Prostate gland (tissue), 2 donors: ENCODE results near the gene PBX4. TPM values are rescaled to one million over a fixed set of nuclear protein-coding genes. Genes with fewer than 3 reads are reported as not detected.

Experiments used
- DNase-seq: peaks from one replicate; pipeline ENCODE4 v3.0.0-alpha.2; 2019; ENCODE audit warnings: low spot score
- H3K27ac ChIP-seq, 2 donors: fragments of 200-600 bp; sonication (generic); 2 replicates each; pipeline ENCODE4 v1.5.1; 2017 to 2019
- H3K27me3 ChIP-seq: fragments of 200-600 bp; sonication (generic); replicated peaks from 2 replicates; pipeline ENCODE4 v1.5.1; 2019; ENCODE audit not compliant: insufficient read depth
- H3K36me3 ChIP-seq, 2 donors: fragments of 200-600 bp; sonication (generic); 1 replicate in 1 of 2; 2 replicates in 1 of 2; pipeline versions ENCODE4 v1.5.1 to v1.8.1; 2017 to 2019
- H3K4me1 ChIP-seq: fragments of 200-600 bp; sonication (generic); replicated peaks from 2 replicates; pipeline ENCODE4 v1.5.1; 2019
- H3K4me3 ChIP-seq, 2 donors: fragments of 200-600 bp; sonication (generic); 2 replicates each; pipeline ENCODE4 v1.5.1; 2017 to 2019
- H3K9me3 ChIP-seq: fragments of 200-600 bp; sonication (generic); 2 replicates; pipeline ENCODE4 v1.5.1; 2017
- CTCF ChIP-seq, 4 experiments: fragments of 200-600 bp in 2 of 4; fragments of 450-650 bp in 2 of 4; sonication (generic) in 2 of 4; IDR thresholded peaks; 1 replicate in 3 of 4; 2 replicates in 1 of 4; pipeline ENCODE4 v1.5.1; 2016 to 2019; ENCODE audit warnings: antibody characterized with exemption in 4 of 4, mild to moderate bottlenecking in 2 of 4, moderate library complexity in 2 of 4
- POLR2A ChIP-seq: fragments of 450-650 bp; IDR thresholded peaks from one replicate; pipeline ENCODE4 v1.6.1; 2016; ENCODE audit warnings: antibody characterized with exemption, mild to moderate bottlenecking
- POLR2AphosphoS5 ChIP-seq: sonication (generic); formaldehyde crosslinking; IDR thresholded peaks from one replicate; pipeline ENCODE4 v1.6.1; 2017; ENCODE audit warnings: antibody characterized with exemption
- WGBS: methylation state at CpG from one replicate; pipeline ENCODE4 v1.1.5; 2018; 5-methylcytosine and 5-hydroxymethylcytosine counted together
- intact Hi-C: fragments of 100-400 bp; cut with DNase I; formaldehyde crosslinking; loops from one replicate; pipeline ENCODE4 v1.14.2; 2022
- total RNA-seq, 2 donors: library from RNA; depleted of rRNA; stranded (reverse); fragments of >200 nt; gene quantifications; one replicate each; pipeline ENCODE4 v1.1.0, GENCODE V29; 2016

Gene PBX4
- total RNA-seq, 2 donors from 2014 or later: 2.6 to 10.6 TPM

GRCh38 chr19:19550972-19551852 lies 67.3 kb downstream of the PBX4 start:
- H3K9me3 ChIP-seq: no peaks in the 10 kb centered on the region
- no peaks in the 10 kb centered on the region for H3K36me3 ChIP-seq
- H3K4me3 ChIP-seq: no peak overlapping the region
- no peak overlapping the region for H3K27ac ChIP-seq
- H3K27me3 ChIP-seq: peaks cover 2% of the 10 kb centered on the region
- no peak for DNase-seq
- 72% methylated on average over 9 of the region's 10 CpGs for WGBS
- H3K4me1 ChIP-seq: no peaks in the 10 kb centered on the region
- intact Hi-C loops: no loop called here
- no peak for TF ChIP-seq POLR2A
- no peak for TF ChIP-seq CTCF (IDR thresholded peaks at IDR 0.05)
- TF ChIP-seq POLR2AphosphoS5: no peak

- Histone ChIP-seq H3K9me3 (no peaks in the 10 kb centered on the region), H3K27ac (no peak overlapping the region), H3K27me3 (peaks cover 2% of the 10 kb centered on the region), H3K4me1 (no peaks in the 10 kb centered on the region), H3K4me3 (no peak overlapping the region), H3K36me3 (no peaks in the 10 kb centered on the region)
- 37% methylated on average over 7 of the region's 8 CpGs for WGBS
- TF ChIP-seq POLR2AphosphoS5: no peak
- TF ChIP-seq CTCF (IDR thresholded peaks at IDR 0.05): no peak
- TF ChIP-seq POLR2A: no peak
- intact Hi-C loops: no loop called here
- no peak for DNase-seq
These were observed 68.0 kb downstream of the PBX4 start for GRCh38 chr19:19550485-19550929.

GRCh38 chr19:19549804-19550464 lies 68.6 kb downstream of the PBX4 start:
- WGBS: 74% methylated on average over 20 of the region's 23 CpGs
- intact Hi-C loops: no loop called here
- DNase-seq: no peak
- no peaks in the 10 kb centered on the region for H3K9me3 ChIP-seq
- H3K36me3 ChIP-seq: no peaks in the 10 kb centered on the region
- H3K27ac ChIP-seq: no peak overlapping the region
- H3K4me3 ChIP-seq: no peak overlapping the region
- peaks cover 2% of the 10 kb centered on the region for H3K27me3 ChIP-seq
- no peak for TF ChIP-seq CTCF (IDR thresholded peaks at IDR 0.05)
- TF ChIP-seq POLR2A: no peak
- TF ChIP-seq POLR2AphosphoS5: no peak
- H3K4me1 ChIP-seq: no peaks in the 10 kb centered on the region

- no peaks in the 10 kb centered on the region for H3K36me3 ChIP-seq
- intact Hi-C loops: no loop called here
- H3K27ac ChIP-seq: no peak overlapping the region
- H3K9me3 ChIP-seq: no peaks in the 10 kb centered on the region
- WGBS: 65% methylated on average over 13 of the region's 13 CpGs
- H3K4me3 ChIP-seq: no peak overlapping the region
- TF ChIP-seq CTCF (IDR thresholded peaks at IDR 0.05) (no peak), POLR2A (no peak), POLR2AphosphoS5 (no peak)
- H3K27me3 ChIP-seq: peaks cover 2% of the 10 kb centered on the region
- H3K4me1 ChIP-seq: no peaks in the 10 kb centered on the region
- no peak for DNase-seq
These were observed 69.3 kb downstream of the PBX4 start for GRCh38 chr19:19548915-19549759.
